Non-pigmented ciliary epithelial cell (primary cell): ENCODE data around the gene ARID1B.
A peak's percentile ranks its signal among the peaks of the same experiment; 100 is the strongest.

ENCODE experiments used
- DNase-seq: peaks from one replicate; pipeline ENCODE4 v3.0.0-alpha.2; 2010; ENCODE audit warnings: low read depth

ARID1B gene

DNA sequence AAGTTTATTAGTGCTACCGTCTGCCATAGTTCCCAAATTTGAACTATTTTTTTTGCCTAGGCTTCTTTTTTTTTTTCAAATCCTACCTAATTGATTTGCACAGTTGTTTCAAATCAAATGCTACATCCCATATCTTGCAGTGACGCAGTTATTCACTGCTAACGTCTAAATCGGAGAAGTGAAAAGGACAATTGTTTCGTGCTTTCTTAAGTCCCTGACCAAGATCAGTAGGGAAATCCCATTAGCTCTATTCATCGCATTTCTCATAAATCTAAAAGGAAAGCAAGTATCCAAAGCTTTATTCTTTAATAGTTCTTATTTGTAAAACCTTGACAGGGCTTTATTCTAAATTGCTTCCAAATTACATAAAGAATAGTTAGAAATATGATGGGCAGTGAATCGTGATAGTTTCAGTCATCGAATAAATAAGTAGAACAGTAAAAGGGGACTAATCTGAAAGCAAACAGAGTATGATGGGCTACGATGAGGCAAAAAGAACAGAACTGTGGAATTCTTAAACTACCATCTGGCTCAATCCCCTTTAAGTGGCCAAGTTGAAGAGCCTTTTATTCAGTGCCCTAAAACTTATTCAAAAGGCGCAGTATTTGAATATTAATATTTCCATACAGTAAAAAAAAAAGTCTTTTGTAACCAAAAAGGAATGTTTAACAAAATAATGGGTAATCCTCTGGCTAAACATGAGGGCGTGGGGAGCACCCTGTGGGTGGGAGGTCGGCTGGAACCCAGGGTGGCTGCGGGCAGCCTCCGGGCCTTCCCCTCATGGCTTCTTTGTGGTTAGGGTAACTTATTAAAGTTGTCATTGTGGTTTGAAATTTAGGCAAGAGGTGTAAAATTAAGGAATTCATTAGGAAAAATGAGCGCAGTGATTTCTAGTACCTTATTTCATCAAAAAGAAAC is 3.0 kb upstream of the ARID1B start:
- DNase-seq = no peak

DNA sequence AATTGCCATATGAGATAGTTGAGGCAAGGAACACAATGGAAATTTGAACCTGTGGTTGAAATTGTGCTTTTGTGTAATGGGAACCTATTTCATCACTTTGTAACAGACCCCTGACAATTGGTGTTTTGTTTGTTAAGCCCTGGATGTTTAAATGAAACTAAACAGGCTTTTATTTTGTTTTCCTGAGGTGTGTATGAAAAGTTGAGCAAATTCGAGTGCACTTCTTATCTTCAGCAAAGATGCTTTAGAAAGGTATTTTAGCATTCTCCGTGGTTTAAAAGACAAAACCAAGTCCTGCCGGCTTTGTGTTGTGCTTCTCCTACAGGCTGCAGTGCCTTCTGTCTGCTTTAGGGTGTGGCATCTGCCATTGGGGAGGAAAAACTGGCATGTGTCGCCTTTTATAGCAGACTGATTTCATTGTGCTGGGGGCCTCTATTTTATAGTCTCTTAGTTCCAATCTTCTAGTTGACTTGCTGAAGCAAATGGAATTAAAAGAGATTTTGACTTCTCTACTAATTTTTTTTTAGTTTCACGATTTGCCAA is 2.2 kb upstream of the ARID1B start:
- DNase-seq = no peak

DNA sequence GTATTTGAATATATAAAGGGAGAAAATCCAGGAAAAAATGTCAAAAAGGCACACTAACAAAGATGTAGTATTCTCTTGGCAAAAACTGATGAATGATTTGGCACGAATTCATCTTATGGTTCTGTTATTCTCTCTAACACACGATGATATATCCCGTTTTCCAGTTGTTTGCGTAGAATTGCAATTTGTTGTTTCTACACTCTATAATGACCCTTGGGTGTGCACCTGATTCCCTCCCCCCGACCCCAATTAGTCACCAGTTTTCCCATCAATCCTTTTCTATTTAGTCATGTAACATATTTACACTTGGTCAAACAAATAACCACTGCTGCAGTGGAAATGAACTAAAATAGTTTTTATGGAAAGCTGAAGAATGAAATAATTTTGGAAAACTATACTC is 1.5 kb upstream of the ARID1B start:
- DNase-seq = no peak

DNA sequence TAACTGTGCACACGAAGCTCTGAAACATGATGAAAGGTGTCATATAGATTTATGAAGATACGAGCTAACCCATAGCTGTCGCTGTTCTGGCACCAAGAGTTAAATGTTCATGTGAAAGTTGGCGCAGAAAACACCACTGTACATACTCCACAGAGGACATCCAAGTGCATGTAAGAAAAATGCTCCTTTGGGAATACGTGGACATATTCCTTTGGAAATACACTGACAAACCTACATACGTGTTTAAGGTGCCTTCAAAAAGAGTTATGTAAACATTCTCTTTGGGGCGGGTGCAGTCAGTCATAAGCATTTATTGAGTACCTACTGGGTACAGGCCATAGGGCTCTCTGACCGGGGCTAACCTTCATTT is 723 bp upstream of the ARID1B start:
- no peak for DNase-seq

DNA sequence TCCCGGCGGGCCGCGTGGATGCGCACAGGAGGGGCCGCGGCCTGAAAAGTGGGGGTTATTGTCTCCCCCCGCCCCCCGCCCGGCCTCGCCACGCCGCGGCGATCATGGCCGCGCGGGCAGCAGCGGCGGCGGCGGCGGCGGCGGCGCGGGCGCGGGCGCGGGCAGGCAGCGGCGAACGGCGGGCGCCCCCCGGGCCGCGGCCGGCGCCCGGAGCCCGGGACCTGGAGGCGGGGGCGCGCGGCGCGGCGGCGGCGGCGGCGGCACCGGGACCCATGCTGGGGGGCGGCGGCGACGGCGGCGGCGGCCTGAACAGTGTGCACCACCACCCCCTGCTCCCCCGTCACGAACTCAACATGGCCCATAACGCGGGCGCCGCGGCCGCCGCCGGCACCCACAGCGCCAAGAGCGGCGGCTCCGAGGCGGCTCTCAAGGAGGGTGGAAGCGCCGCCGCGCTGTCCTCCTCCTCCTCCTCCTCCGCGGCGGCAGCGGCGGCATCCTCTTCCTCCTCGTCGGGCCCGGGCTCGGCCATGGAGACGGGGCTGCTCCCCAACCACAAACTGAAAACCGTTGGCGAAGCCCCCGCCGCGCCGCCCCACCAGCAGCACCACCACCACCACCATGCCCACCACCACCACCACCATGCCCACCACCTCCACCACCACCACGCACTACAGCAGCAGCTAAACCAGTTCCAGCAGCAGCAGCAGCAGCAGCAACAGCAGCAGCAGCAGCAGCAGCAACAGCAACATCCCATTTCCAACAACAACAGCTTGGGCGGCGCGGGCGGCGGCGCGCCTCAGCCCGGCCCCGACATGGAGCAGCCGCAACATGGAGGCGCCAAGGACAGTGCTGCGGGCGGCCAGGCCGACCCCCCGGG is 637 bp downstream of the ARID1B start:
- DNase-seq = no peak

DNA sequence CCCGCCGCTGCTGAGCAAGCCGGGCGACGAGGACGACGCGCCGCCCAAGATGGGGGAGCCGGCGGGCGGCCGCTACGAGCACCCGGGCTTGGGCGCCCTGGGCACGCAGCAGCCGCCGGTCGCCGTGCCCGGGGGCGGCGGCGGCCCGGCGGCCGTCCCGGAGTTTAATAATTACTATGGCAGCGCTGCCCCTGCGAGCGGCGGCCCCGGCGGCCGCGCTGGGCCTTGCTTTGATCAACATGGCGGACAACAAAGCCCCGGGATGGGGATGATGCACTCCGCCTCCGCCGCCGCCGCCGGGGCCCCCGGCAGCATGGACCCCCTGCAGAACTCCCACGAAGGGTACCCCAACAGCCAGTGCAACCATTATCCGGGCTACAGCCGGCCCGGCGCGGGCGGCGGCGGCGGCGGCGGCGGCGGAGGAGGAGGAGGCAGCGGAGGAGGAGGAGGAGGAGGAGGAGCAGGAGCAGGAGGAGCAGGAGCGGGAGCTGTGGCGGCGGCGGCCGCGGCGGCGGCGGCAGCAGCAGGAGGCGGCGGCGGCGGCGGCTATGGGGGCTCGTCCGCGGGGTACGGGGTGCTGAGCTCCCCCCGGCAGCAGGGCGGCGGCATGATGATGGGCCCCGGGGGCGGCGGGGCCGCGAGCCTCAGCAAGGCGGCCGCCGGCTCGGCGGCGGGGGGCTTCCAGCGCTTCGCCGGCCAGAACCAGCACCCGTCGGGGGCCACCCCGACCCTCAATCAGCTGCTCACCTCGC is 1.5 kb downstream of the ARID1B start:
- no peak for DNase-seq

DNA sequence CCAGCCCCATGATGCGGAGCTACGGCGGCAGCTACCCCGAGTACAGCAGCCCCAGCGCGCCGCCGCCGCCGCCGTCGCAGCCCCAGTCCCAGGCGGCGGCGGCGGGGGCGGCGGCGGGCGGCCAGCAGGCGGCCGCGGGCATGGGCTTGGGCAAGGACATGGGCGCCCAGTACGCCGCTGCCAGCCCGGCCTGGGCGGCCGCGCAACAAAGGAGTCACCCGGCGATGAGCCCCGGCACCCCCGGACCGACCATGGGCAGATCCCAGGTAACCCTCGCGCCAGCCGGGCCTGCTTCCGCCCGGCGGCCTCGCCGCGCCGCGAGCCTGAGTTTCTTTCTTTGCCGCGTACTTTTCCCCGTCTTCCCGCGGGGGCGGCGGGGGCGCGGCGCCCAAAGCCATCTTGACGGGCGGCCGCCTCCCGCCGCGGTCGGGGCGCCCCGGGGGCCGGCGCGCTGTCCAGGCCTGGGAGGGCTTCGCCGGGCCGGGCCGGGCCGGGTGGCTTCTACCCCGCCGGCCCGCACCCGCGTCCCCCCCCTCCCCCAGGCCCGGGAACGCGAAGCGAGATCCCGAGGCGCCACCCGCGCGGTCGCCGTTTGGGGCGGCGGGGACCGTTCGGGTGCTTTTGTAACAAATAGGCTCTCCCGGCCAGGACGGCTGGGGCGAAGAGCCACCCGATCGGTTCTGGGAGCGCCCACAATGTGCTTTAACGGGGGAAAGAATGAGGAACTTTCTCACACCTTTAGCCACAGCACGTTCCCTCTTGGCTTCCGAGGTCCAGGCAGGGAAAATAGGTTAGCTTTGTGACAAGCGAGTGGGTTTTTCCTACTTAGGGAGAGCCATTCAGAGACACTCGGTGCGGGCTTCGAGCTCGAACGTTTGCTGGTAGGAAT is 2.3 kb downstream of the ARID1B start:
- DNase-seq = no peak

DNA sequence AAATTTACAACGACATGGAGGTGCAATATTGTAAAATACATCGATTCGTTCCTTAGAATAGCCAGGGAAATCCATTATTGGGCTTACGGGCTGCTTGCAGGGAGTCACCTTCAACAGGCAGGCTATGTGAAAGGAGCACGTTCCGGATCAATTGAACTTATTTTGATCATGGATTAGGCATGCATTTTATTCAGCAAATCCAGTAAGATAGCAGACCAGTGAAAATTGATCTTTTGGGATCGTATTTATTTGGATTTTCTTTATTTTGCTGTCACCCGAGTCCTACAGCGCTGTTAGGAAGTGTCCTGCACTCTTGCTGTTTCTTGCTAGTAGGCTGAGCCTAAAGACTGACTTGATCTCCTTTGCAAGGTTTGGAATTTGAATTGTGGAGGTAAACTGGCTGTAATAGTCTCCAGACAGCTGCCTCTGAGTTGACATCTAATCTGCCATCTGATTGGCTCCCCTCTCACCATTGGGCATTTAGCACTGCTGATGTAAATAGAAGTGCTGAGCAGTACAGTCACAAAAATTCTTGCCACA is 3.0 kb downstream of the ARID1B start:
- peak; percentile 87 for DNase-seq

DNA sequence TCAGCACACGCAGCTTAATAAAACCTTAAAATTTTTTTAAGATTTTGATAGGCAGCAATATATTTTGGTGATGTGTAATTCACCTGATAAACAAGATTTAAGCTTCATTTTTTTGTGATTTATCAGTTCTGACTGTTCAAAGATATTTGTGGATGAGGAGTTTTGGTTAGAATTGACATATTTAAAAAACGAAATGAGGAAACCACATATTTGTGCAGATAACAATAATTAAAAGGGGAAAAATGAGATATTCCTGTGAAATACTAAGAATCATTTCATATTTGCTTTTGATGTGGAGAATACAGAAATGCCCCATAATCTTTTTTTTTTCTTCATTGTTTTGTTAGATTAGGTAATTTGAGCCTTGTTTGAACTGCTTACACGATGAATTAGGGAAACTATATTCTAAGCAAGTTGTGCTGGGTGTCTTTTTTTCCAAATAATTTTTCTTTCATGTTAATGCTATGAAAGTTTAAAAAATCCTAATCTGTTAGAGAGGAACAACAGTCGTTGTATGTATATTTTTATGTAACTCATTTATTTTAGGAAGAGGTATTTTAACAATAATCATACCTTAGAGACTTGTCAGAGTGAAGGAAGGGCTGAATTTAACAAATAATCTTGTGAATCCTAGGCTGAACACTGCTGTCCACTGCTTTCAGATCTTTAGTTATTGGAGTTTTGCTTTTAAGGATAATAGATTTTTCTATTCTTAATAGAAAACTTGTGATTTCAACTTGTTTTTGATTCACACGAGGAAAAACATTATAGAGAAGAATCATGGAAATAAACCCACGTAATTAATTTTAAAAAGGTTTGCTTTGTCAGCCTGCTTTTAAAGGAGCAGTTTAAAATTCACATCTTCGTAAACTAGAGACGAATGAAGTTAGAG is 4.0 kb downstream of the ARID1B start:
- no peak for DNase-seq

DNA sequence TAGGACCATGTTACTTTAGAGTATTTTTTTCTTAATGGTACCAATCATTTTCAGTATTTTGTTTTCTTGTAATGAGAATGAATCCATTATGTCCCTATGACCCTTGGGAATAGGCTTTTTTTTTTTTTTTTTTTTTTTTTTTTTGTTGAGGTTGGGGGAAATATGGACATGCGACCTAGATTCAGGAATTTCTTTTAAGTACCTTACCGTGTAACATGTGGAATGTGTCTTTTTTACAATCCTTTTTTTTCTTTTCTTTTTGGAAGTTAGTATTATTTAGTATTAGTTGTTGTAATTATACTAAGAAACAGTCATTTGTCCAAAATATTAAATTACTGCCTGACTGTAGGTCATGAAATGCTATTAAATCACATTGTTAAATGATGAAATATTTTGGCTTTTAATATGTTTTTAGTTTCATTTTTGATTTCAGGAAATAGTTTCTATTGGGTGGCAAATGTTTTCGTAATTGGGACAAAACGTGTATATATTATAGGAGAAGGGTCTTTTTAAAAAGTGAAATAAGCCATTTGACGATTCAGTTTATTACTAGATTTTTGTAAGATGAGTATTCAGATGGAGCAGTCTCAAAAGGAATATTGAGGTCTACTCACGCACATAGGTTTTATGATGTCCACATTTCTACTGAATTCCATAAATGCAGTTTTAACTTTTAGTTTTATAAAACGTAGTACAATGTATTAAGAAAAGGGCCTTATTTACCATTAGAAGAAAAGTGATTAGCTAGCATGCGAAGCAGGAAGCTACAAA is 4.9 kb downstream of the ARID1B start:
- no peak for DNase-seq

DNA sequence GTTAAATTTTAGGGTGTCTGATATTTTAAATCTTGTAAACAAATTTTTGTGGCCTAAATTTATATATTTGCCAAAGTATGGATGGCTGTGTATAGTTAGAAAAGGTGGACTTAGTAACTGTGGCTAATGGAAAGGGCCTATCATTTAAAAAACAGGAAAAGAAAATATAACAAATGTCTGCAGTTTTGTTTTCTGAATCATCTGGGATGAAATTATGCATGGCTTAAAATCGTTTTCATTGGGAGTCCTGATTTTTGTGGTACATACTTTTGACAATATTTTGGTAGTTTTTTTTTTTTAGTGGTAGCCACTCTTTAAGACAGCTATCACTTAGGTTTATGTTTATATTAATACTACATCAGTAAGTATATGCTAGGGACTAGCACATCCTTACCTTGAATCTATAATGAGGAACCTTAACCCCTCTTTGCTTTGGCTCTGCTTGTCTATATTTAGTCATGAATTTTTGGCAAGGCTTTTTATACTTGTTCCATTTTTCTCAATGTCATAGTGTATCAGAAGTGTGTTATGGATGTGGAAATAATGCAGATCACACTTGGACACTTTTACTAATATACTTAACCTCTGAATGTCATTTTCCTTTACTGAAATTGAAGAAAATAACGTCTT is 5.6 kb downstream of the ARID1B start:
- no peak for DNase-seq

DNA sequence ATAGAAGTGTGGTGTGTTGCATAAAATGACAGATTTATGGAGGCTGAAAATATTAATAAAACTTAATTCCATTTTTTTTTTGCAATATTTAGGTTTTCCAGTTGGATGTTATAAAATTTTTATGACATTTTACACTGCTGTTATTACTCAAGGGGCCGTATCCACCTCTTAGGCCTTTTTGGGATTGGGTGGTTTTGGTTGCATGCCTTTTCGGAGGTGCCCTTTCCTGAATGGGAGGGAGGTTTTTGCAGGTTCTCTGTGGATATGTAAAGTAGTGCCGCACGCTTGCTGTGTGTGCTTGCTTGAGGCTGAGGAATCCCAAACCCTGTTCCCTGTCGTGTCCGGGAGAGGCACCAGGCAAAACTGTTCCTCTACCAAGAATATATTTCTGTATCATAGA is 6.8 kb downstream of the ARID1B start:
- DNase-seq = no peak

DNA sequence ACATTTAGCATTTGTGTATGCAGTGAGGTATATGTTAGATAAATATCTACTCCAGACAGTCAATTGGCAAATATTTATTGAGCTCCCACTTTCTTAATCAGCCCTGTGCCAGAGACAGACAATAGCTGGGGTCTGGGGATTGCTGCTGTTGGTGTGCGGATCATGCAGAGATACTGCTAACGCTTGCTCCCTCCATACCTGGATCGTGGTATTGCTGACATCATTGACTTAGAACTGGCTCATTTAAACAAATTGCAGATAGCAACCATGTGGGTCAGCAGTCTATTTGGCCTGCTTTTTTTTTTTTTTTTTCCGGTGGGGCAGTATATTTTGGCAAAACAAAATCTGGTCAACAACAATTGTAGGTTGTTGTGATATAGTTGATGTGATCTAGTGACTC is 9.5 kb downstream of the ARID1B start:
- DNase-seq = no peak

DNA sequence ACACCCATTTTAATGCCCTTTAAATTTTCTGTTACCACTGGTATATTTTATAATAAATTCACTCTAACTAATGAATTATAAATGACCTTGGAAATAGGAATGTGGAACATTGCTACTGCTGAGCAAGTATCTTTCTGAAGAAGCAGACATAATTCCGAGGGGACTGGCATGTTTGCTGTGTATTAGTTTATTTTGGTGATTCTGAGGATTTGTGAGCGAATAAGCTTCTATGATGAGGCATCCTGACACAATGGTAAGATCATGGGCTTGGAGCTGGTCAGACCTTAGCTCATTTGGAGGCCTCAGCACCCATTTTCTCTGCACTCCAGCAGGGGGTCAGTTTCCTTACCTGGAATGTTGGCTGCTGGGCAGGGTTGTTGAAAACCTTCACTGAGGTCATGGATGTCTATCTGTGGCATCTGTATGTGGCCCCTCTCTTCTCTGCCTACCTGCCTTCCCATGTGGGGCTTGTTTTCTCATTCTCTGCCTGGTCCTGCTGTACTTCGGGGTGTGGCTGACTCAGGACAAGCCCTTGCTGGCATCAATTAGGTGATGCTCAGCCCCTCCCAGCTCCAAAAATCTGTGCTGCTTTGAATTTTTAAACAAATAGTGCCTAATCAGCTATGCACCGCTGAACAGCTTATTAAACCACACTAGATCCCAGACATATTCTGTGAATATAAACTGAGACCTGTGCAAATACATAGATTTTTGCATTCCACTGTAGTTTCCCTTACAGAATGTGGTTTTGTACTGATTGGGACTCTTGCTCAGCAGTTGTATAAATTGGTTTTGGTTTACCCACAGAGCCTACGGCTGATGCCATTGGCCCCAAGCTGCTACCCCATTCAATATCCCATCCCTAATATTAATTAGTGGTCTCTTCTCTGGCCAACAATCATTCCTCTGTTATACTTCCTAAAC is 10.7 kb downstream of the ARID1B start:
- DNase-seq = no peak

DNA sequence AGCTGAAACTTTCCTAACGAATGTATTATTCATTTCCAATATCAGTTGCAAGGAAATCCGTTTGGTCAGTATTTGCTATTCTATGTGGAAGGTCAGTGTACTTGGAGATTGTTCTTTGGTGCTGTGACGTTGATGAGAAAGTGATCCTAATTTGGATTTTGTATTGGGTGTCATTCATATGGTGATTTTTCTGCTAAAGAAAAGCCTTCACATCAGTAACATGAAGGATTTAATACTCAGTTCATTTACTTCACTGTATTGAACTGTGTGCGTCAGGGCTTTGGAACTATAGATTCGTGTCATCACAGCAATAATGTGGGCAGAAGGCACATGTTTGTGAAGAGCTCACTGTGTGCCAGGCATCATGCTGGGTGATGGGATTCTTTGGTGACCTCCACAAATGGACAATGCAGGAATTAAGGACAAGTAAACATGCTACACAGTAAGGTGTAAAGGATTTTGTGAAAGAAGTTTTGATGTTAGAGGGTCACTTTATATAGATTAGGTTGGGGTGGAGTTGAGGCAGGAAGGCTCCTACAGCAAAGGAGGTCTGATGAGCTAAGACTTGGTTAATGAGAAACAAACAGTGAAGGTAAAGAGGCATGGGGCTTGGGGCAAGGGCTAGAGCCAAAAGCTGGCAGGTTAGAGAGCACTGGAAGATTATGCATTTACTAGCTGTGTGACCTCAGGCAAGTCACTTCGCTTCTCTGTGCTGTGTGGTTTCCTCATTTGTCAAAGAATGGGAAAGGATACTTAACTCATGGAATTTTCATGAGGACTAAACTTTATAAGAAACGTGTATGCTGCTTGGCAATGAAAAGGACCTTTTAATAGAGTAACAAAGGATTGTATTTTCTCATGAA is 12.1 kb downstream of the ARID1B start:
- DNase-seq = no peak

DNA sequence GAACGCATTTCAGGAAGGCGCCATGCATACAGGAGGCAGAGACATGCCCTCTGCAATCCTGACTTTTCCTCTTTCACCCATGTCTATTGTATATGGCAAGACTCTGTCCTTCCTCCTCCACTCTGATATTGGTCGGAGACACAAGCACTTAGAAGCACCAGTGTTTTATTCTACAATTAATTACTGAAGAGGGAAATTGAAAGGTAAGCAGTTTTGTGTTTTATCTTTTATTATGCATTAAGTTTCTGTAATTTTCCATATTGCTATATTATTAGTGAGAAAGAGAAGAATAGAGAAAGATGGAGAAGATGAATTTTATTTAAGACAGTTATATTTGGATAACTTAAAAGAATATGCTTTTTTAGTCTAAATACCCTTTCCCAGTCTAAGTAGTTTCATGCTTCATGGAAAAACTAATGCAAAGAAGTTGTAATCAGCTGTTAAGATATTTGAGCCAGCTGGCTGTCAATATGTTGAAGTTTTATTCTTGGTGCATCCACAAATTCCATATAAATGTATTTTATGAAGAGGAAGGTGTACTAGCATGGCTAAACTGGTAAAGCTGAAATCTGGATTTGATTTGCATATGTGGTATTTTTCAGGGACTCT is 13.6 kb downstream of the ARID1B start:
- DNase-seq = no peak
